HG03280 (cell line): Measurements from ENCODE around the gene WHRN.
A peak's percentile ranks its signal among the peaks of the same experiment; 100 is the strongest.

Experiments used
- ATAC-seq: cut with Tn5 transposase; IDR thresholded peaks from one replicate; pipeline ENCODE4 v1.9.1; 2021; ENCODE audit warnings: mild to moderate bottlenecking, moderate library complexity; ENCODE audit not compliant: unreplicated experiment

WHRN gene

GRCh38 chr9:114385397-114386181, 119.7 kb downstream of the WHRN start:
- ATAC-seq: peak; percentile 87

- no peak for ATAC-seq
Measured at GRCh38 chr9:114384836-114385396, 120.4 kb downstream of the WHRN start.

- ATAC-seq: no peak
Measured at GRCh38 chr9:114384341-114384740, 120.9 kb downstream of the WHRN start.

GRCh38 chr9:114383521-114384231, 121.6 kb downstream of the WHRN start:
- ATAC-seq: no peak

GRCh38 chr9:114382699-114383520, 122.4 kb downstream of the WHRN start:
- no peak for ATAC-seq

GRCh38 chr9:114378883-114379282, 126.4 kb downstream of the WHRN start:
- no peak for ATAC-seq

- ATAC-seq: no peak
Measured at GRCh38 chr9:114378016-114378415, 127.3 kb downstream of the WHRN start.

GRCh38 chr9:114376586-114377445, 128.5 kb downstream of the WHRN start:
- ATAC-seq: no peak

GRCh38 chr9:114375386-114376175, 129.7 kb downstream of the WHRN start:
- no peak for ATAC-seq

- ATAC-seq: no peak
Measured at GRCh38 chr9:114374936-114375335, 130.3 kb downstream of the WHRN start.

GRCh38 chr9:114373960-114374730, 131.1 kb downstream of the WHRN start:
- no peak for ATAC-seq

- peak; percentile 92 for ATAC-seq
Measured at GRCh38 chr9:114372921-114373448, 132.3 kb downstream of the WHRN start.

GRCh38 chr9:114371973-114372917, 133.0 kb downstream of the WHRN start:
- ATAC-seq: no peak

- no peak for ATAC-seq
Measured at GRCh38 chr9:114371343-114371944, 133.8 kb downstream of the WHRN start.

- ATAC-seq: no peak
Measured at GRCh38 chr9:114370968-114371320, 134.3 kb downstream of the WHRN start.

GRCh38 chr9:114370251-114370967, 134.9 kb downstream of the WHRN start:
- ATAC-seq: no peak
